ENCODE measurements around the gene RRP12. TPM values are rescaled to one million over a fixed set of nuclear protein-coding genes. Genes with fewer than 3 reads are reported as not detected.
A peak's percentile ranks its signal among the peaks of the same experiment; 100 is the strongest.

RRP12 gene
- total RNA-seq, 2 donors from 2014 or later: 13.0 to 22.1 TPM

DNA sequence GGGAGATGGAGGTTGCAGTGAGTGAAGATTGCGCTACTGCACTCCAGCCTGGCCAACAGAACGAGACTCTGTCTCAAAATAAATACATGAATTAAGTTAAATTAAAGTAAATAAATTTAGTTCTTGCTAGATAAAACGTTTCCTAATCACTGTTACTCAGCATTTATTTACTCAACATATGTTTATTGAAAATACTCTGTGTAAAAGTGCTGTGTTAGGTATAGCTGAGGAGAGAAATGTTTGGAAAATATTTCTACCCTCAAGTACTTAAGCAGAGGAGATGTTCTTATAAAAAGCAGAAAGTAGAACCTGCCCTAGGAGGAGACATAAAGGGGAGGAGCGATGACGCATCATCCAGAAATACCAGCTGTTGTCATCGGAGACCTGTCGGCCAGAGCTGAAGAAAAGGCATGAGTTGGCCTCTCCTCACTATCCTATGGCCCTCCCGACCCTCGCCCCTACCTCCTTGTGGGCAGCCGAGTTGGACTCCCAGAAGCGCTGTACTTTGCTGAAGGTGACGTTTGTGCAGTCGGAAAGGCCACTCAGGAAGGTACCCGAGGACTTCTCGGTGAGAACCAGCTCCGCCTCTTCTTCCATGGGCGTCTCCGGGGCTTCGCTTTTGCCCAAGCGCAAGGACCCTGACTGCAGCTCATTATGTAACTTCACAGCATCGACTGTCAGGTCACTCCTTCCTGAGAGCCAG is 1.1 kb downstream of the RRP12 start:
- peak; percentile 41 for ATAC-seq
- intact Hi-C loops (cut with DNase I): no loop called here
- DNase-seq: peak; percentile 64 to 74 (median 66)

DNA sequence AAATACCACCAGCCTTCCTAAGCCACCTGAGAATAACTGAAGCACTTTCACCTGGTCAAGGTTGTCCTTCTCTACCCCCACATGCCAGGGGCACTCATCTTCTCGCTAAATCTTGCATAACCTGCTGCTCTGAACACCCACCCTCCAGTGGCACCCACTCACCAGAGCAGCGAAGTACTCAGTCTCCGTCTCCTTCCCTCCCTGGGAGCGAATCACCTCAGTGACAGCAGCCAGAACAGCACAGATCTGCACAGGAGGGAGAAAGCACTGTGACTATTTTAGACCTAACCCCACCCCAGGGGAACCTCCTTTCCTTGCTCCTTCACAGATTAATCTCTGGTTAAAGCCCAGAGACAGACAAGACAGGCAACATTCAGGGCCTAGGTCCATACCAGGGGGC is 5.1 kb downstream of the RRP12 start:
- H3K4me3 ChIP-seq: no peak overlapping the region
- ATAC-seq: no peak
- intact Hi-C loops (cut with DNase I): no loop called here
- DNase-seq: no peak
- H3K27ac ChIP-seq: no peak overlapping the region
- 95 to 100% methylated on average over 4 of the region's 4 CpGs for WGBS, 2 donors
- peaks cover 4 to 27% of the 10 kb centered on the region in 2 donors for H3K36me3 ChIP-seq (replicated peaks in 1 of 2; ENCODE audit: insufficient read depth in 1 of 2, low read depth in 2 of 2)
- no peaks in the 10 kb centered on the region for H3K9me3 ChIP-seq
- H3K27me3 ChIP-seq: no peaks in the 10 kb centered on the region
- TF ChIP-seq POLR2A (IDR thresholded peaks at IDR 0.05): no peak
- TF ChIP-seq, protein P1, sequence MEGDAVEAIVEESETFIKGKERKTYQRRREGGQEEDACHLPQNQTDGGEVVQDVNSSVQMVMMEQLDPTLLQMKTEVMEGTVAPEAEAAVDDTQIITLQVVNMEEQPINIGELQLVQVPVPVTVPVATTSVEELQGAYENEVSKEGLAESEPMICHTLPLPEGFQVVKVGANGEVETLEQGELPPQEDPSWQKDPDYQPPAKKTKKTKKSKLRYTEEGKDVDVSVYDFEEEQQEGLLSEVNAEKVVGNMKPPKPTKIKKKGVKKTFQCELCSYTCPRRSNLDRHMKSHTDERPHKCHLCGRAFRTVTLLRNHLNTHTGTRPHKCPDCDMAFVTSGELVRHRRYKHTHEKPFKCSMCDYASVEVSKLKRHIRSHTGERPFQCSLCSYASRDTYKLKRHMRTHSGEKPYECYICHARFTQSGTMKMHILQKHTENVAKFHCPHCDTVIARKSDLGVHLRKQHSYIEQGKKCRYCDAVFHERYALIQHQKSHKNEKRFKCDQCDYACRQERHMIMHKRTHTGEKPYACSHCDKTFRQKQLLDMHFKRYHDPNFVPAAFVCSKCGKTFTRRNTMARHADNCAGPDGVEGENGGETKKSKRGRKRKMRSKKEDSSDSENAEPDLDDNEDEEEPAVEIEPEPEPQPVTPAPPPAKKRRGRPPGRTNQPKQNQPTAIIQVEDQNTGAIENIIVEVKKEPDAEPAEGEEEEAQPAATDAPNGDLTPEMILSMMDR (IDR thresholded peaks at IDR 0.05): no peak
- peaks cover 10% of the 10 kb centered on the region for H3K4me1 ChIP-seq

More for the DNA sequence above, 1.1 kb downstream of the RRP12 start:
- Histone ChIP-seq H3K36me3 (replicated peaks in 1 of 2; ENCODE audit: insufficient read depth in 1 of 2, low read depth in 2 of 2) (peaks cover 4 to 15% of the 10 kb centered on the region in 2 donors), H3K27me3 (no peaks in the 10 kb centered on the region), H3K4me1 (peaks cover 14% of the 10 kb centered on the region), H3K27ac (peak overlapping the region; percentile 65 to 95 (median 83)), H3K4me3 (peak overlapping the region in 1 of 2 donors; percentile 95), H3K9me3 (no peaks in the 10 kb centered on the region)
- TF ChIP-seq, protein P1 (IDR thresholded peaks at IDR 0.05): no peak
- TF ChIP-seq POLR2A (IDR thresholded peaks at IDR 0.05): peak in 2 of 3 donors; percentile 27 to 55
- 21 to 41% methylated on average over 8 to 21 of the region's 21 CpGs for WGBS, 2 donors

DNA sequence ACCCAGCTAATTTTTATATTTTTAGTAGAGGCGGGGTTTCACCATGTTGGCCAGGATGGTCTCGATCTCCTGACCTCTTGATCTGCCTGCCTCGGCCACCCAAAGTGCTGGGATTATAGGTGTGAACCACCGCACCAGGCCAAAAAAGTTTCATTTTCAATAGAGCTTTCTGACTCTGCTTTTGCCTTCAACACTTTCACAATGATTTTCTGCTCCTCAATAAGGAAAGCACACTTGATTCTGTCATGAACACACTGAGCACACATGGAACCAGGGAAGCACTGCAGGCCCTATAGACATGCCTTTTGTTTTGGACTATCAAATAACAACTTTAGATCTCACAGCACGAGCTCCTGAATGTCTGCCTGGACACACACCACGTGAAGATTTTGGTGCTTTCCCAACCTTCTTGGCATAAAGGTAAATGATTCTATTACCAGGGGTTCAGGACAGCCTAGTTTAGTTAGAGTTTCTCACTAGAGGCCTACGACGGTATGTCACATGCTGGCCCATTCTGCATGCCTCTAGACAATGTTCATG is 8.0 kb downstream of the RRP12 start:
- ATAC-seq: no peak
- Histone ChIP-seq H3K27ac (no peak overlapping the region), H3K4me1 (no peaks in the 10 kb centered on the region), H3K36me3 (replicated peaks in 1 of 2; ENCODE audit: insufficient read depth in 1 of 2, low read depth in 2 of 2) (peaks cover 10 to 37% of the 10 kb centered on the region in 2 donors), H3K4me3 (no peak overlapping the region), H3K9me3 (no peaks in the 10 kb centered on the region), H3K27me3 (no peaks in the 10 kb centered on the region)
- intact Hi-C loops (cut with DNase I): no loop called here
- no peak for DNase-seq
- 90 to 91% methylated on average over 8 of the region's 8 CpGs for WGBS, 2 donors
- no peak for TF ChIP-seq POLR2A (IDR thresholded peaks at IDR 0.05)
- TF ChIP-seq, protein P1 (IDR thresholded peaks at IDR 0.05): no peak

DNA sequence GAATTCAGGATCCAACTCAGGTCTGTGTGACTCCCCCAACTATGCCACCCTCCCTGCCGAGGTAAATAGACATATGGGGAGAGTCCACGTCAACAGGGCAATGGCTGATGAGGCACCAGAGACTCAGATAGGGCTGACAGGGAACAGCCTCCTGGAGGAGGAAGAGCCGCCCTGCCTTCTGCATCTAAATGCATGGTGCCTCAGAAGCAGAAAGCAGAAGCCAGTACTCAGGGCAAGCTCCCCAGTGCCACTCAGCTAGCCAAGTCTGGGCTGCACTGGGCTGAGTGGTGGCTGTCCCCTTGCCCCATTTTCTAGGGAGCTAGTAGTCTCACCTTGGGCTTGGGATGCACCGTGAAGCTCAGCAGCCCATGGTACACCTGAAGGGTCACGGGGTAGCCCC is 11.0 kb downstream of the RRP12 start:
- H3K27me3 ChIP-seq: no peaks in the 10 kb centered on the region
- H3K9me3 ChIP-seq: no peaks in the 10 kb centered on the region
- ATAC-seq: no peak
- H3K4me3 ChIP-seq: no peak overlapping the region
- DNase-seq: no peak
- H3K36me3 ChIP-seq (replicated peaks in 1 of 2; ENCODE audit: insufficient read depth in 1 of 2, low read depth in 2 of 2): peaks cover 6 to 24% of the 10 kb centered on the region in 2 donors
- H3K4me1 ChIP-seq: no peaks in the 10 kb centered on the region
- TF ChIP-seq, protein P1 (IDR thresholded peaks at IDR 0.05): no peak
- TF ChIP-seq POLR2A (IDR thresholded peaks at IDR 0.05): no peak
- intact Hi-C loops (cut with DNase I): no loop called here
- WGBS, 2 donors: 96 to 100% methylated on average over 1 to 5 of the region's 5 CpGs
- H3K27ac ChIP-seq: no peak overlapping the region

Data from body of pancreas (tissue), 4 donors.